Activated CD4-positive, alpha-beta T cell treated with anti-CD3 and anti-CD28 coated beads, Interleukin-2, amount 10 ng/mL, durations not matched to agents 7 days and 5 days (primary cell): Measurements from ENCODE around the gene CCR1. TPM values are rescaled to one million over a fixed set of nuclear protein-coding genes. Genes with fewer than 3 reads are reported as not detected.
A peak's percentile ranks its signal among the peaks of the same experiment; 100 is the strongest.

Experiments
- CTCF ChIA-PET: fragments of 350-600 bp; sonication (Branson Sonifier 250); formaldehyde crosslinking; loops from one replicate; lab custom pipeline; 2021; ENCODE audit warnings: antibody characterized with exemption; lab: Charles Lee
- POLR2A ChIA-PET: fragments of 350-600 bp; sonication (Branson Sonifier 250); formaldehyde crosslinking; loops from one replicate; lab custom pipeline; 2021; ENCODE audit warnings: antibody characterized with exemption; lab: Charles Lee
- DNase-seq: peaks from one replicate; pipeline ENCODE4 v3.0.0-alpha.2; 2020
- H3K27ac Mint-ChIP-seq: one replicate; pipeline ENCODE4 v1.8.0; 2021; ENCODE audit warnings: mild to moderate bottlenecking, moderate library complexity, mixed read lengths
- H3K27me3 Mint-ChIP-seq: one replicate; pipeline ENCODE4 v1.8.0; 2021; ENCODE audit warnings: mixed read lengths
- H3K36me3 Mint-ChIP-seq: one replicate; pipeline ENCODE4 v1.8.0; 2021; ENCODE audit warnings: low read depth, mixed read lengths
- H3K4me1 Mint-ChIP-seq: one replicate; pipeline ENCODE4 v1.8.0; 2021; ENCODE audit warnings: mixed read lengths
- H3K4me3 Mint-ChIP-seq: one replicate; pipeline ENCODE4 v1.8.0; 2021; ENCODE audit warnings: mild to moderate bottlenecking, moderate library complexity, mixed read lengths
- H3K9me3 Mint-ChIP-seq: one replicate; pipeline ENCODE4 v1.8.0; 2021; ENCODE audit warnings: mixed read lengths
- total RNA-seq, 2 experiments: library from RNA; stranded (reverse); gene quantifications; one replicate each; pipeline ENCODE4 v1.2.3, GENCODE V29; 2021

Gene CCR1
- total RNA-seq, 2 experiments from 2014 or later = 6.4 to 6.6 TPM

- H3K36me3 Mint-ChIP-seq = peaks cover 3% of the 10 kb centered on the region
- DNase-seq = no peak
- ChIA-PET CTCF (no interaction called here), POLR2A (no interaction called here)
- H3K27me3 Mint-ChIP-seq = peaks cover 55% of the 10 kb centered on the region
- peaks cover 12% of the 10 kb centered on the region for H3K4me1 Mint-ChIP-seq
- H3K27ac Mint-ChIP-seq = no peak overlapping the region
- peaks cover 4% of the 10 kb centered on the region for H3K9me3 Mint-ChIP-seq
- no peak overlapping the region for H3K4me3 Mint-ChIP-seq
Measured at GRCh38 chr3:46228260-46229242, 20.4 kb upstream of the CCR1 start.

- H3K4me3 Mint-ChIP-seq = no peak overlapping the region
- no peak for DNase-seq
- ChIA-PET CTCF (interaction anchor here (2.7 kb wide), 1 partner anchor 16 kb away, joined by 9 read pairs; no protein-coding TSS in a partner anchor), POLR2A (no interaction called here)
- H3K4me1 Mint-ChIP-seq = peaks cover 14% of the 10 kb centered on the region
- H3K27ac Mint-ChIP-seq = no peak overlapping the region
- H3K9me3 Mint-ChIP-seq = peaks cover 20% of the 10 kb centered on the region
- H3K36me3 Mint-ChIP-seq = peaks cover 13% of the 10 kb centered on the region
- peaks cover 60% of the 10 kb centered on the region for H3K27me3 Mint-ChIP-seq
Measured at GRCh38 chr3:46222435-46223161, 14.5 kb upstream of the CCR1 start.

GRCh38 chr3:46221938-46222337 is 13.8 kb upstream of the CCR1 start:
- peaks cover 59% of the 10 kb centered on the region for H3K27me3 Mint-ChIP-seq
- POLR2A ChIA-PET = no interaction called here
- H3K27ac Mint-ChIP-seq = no peak overlapping the region
- peaks cover 21% of the 10 kb centered on the region for H3K4me1 Mint-ChIP-seq
- no peak for DNase-seq
- H3K9me3 Mint-ChIP-seq = peaks cover 22% of the 10 kb centered on the region
- H3K4me3 Mint-ChIP-seq = no peak overlapping the region
- peaks cover 15% of the 10 kb centered on the region for H3K36me3 Mint-ChIP-seq
- CTCF ChIA-PET = interaction anchor here (2.7 kb wide), 1 partner anchor 16 kb away, joined by 9 read pairs; no protein-coding TSS in a partner anchor

- H3K4me3 Mint-ChIP-seq = no peak overlapping the region
- peaks cover 13% of the 10 kb centered on the region for H3K36me3 Mint-ChIP-seq
- peaks cover 24% of the 10 kb centered on the region for H3K4me1 Mint-ChIP-seq
- ChIA-PET CTCF (interaction anchor here (2.7 kb wide), 1 partner anchor 15 kb away, joined by 9 read pairs; no protein-coding TSS in a partner anchor), POLR2A (no interaction called here)
- no peak for DNase-seq
- H3K27ac Mint-ChIP-seq = no peak overlapping the region
- H3K27me3 Mint-ChIP-seq = peaks cover 56% of the 10 kb centered on the region
- H3K9me3 Mint-ChIP-seq = peaks cover 19% of the 10 kb centered on the region
Measured at GRCh38 chr3:46221391-46221790, 13.3 kb upstream of the CCR1 start.

GRCh38 chr3:46218196-46218709 is 10.1 kb upstream of the CCR1 start:
- no peak for DNase-seq
- Mint-ChIP-seq H3K27ac (no peak overlapping the region), H3K4me1 (peaks cover 27% of the 10 kb centered on the region), H3K4me3 (no peak overlapping the region), H3K36me3 (peaks cover 14% of the 10 kb centered on the region), H3K27me3 (peaks cover 38% of the 10 kb centered on the region), H3K9me3 (peaks cover 18% of the 10 kb centered on the region)
- ChIA-PET POLR2A (no interaction called here), CTCF (interaction anchor here (0.6 to 2.6 kb wide), 6 partner anchors 10 to 965 kb away, joined by 3 to 10 read pairs (median 4); partner anchors contain the start of gene CCR1)

GRCh38 chr3:46215810-46216414 is 7.8 kb upstream of the CCR1 start:
- ChIA-PET POLR2A (no interaction called here), CTCF (interaction anchor here (0.6 to 4.4 kb wide), 12 partner anchors 8 to 277 kb away, joined by 3 to 39 read pairs (median 3); partner anchors contain the start of genes CCR1 and CCR5)
- peaks cover 14% of the 10 kb centered on the region for H3K36me3 Mint-ChIP-seq
- H3K27me3 Mint-ChIP-seq = peaks cover 21% of the 10 kb centered on the region
- peaks cover 18% of the 10 kb centered on the region for H3K4me1 Mint-ChIP-seq
- no peak overlapping the region for H3K4me3 Mint-ChIP-seq
- peaks cover 18% of the 10 kb centered on the region for H3K9me3 Mint-ChIP-seq
- DNase-seq = no peak
- no peak overlapping the region for H3K27ac Mint-ChIP-seq

GRCh38 chr3:46214751-46215352 is 6.7 kb upstream of the CCR1 start:
- peaks cover 13% of the 10 kb centered on the region for H3K36me3 Mint-ChIP-seq
- no peak overlapping the region for H3K27ac Mint-ChIP-seq
- DNase-seq = no peak
- POLR2A ChIA-PET = no interaction called here
- H3K27me3 Mint-ChIP-seq = peaks cover 18% of the 10 kb centered on the region
- CTCF ChIA-PET = interaction anchor here (0.8 to 4.4 kb wide), 13 partner anchors 11 to 276 kb away, joined by 3 to 39 read pairs (median 4); partner anchors contain the start of gene CCR5
- peaks cover 14% of the 10 kb centered on the region for H3K9me3 Mint-ChIP-seq
- H3K4me1 Mint-ChIP-seq = peaks cover 23% of the 10 kb centered on the region
- no peak overlapping the region for H3K4me3 Mint-ChIP-seq

- DNase-seq = peak; percentile 50
- H3K27me3 Mint-ChIP-seq = peaks cover 12% of the 10 kb centered on the region
- CTCF ChIA-PET = interaction anchor here (0.6 to 4.4 kb wide), 11 partner anchors 11 to 336 kb away, joined by 3 to 39 read pairs (median 4); partner anchors contain the start of gene CCR5
- peaks cover 39% of the 10 kb centered on the region for H3K4me1 Mint-ChIP-seq
- peaks cover 6% of the 10 kb centered on the region for H3K9me3 Mint-ChIP-seq
- no peak overlapping the region for H3K27ac Mint-ChIP-seq
- no peak overlapping the region for H3K4me3 Mint-ChIP-seq
- POLR2A ChIA-PET = interaction anchor here (0.7 kb wide), 1 partner anchor 122 kb away, joined by 3 read pairs; no protein-coding TSS in a partner anchor
- peaks cover 10% of the 10 kb centered on the region for H3K36me3 Mint-ChIP-seq
Measured at GRCh38 chr3:46213201-46213600, 5.1 kb upstream of the CCR1 start.

GRCh38 chr3:46212101-46212500 is 4.0 kb upstream of the CCR1 start:
- CTCF ChIA-PET = no interaction called here
- H3K9me3 Mint-ChIP-seq = no peaks in the 10 kb centered on the region
- peaks cover 39% of the 10 kb centered on the region for H3K4me1 Mint-ChIP-seq
- DNase-seq = no peak
- POLR2A ChIA-PET = no interaction called here
- H3K4me3 Mint-ChIP-seq = no peak overlapping the region
- peaks cover 3% of the 10 kb centered on the region for H3K27me3 Mint-ChIP-seq
- no peak overlapping the region for H3K27ac Mint-ChIP-seq
- H3K36me3 Mint-ChIP-seq = peaks cover 6% of the 10 kb centered on the region

- Mint-ChIP-seq H3K9me3 (no peaks in the 10 kb centered on the region), H3K27me3 (no peaks in the 10 kb centered on the region), H3K4me1 (peaks cover 52% of the 10 kb centered on the region), H3K27ac (no peak overlapping the region), H3K36me3 (peaks cover 9% of the 10 kb centered on the region), H3K4me3 (no peak overlapping the region)
- POLR2A ChIA-PET = no interaction called here
- CTCF ChIA-PET = interaction anchor here (0.7 to 3.2 kb wide), 9 partner anchors 19 to 278 kb away, joined by 3 to 34 read pairs (median 5); partner anchors contain the start of gene CCR5
- DNase-seq = no peak
Measured at GRCh38 chr3:46209746-46210470, 1.8 kb upstream of the CCR1 start.

GRCh38 chr3:46209053-46209452 is 940 bp upstream of the CCR1 start:
- peaks cover 9% of the 10 kb centered on the region for H3K36me3 Mint-ChIP-seq
- CTCF ChIA-PET = interaction anchor here (0.7 to 3.2 kb wide), 21 partner anchors 8 to 279 kb away, joined by 3 to 34 read pairs (median 4); partner anchors contain the start of gene CCR5

More at GRCh38 chr3:46209053-46209452, 940 bp upstream of the CCR1 start:
- POLR2A ChIA-PET = no interaction called here
- DNase-seq = no peak
- Mint-ChIP-seq H3K4me3 (no peak overlapping the region), H3K4me1 (peaks cover 53% of the 10 kb centered on the region), H3K27ac (peak overlapping the region; percentile 81), H3K9me3 (no peaks in the 10 kb centered on the region), H3K27me3 (no peaks in the 10 kb centered on the region)
